ENCODE data around the gene HMG20A.

DNA sequence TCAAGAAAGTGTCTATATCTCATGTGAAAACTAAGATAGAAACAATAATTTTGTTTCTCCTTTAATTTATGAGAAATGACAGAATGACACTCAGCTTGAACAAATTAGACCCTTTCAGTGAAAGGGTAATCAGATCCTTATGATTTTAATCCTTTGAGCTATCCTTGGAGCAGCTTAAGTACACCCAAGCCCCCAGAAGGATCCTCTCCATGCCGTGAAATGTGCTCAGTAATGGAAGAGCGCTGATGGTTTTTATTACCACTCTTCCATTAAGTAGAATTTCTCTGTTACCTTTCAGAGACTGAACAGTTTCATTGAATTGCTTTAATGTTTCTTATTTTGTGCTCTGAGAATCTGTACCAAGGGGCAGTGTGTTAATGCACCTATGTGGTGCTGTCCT is 54.3 kb downstream of the HMG20A start:
- TF ChIP-seq, protein P1, sequence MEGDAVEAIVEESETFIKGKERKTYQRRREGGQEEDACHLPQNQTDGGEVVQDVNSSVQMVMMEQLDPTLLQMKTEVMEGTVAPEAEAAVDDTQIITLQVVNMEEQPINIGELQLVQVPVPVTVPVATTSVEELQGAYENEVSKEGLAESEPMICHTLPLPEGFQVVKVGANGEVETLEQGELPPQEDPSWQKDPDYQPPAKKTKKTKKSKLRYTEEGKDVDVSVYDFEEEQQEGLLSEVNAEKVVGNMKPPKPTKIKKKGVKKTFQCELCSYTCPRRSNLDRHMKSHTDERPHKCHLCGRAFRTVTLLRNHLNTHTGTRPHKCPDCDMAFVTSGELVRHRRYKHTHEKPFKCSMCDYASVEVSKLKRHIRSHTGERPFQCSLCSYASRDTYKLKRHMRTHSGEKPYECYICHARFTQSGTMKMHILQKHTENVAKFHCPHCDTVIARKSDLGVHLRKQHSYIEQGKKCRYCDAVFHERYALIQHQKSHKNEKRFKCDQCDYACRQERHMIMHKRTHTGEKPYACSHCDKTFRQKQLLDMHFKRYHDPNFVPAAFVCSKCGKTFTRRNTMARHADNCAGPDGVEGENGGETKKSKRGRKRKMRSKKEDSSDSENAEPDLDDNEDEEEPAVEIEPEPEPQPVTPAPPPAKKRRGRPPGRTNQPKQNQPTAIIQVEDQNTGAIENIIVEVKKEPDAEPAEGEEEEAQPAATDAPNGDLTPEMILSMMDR (IDR thresholded peaks at IDR 0.05), result no peak
- no peak for TF ChIP-seq POLR2A (IDR thresholded peaks at IDR 0.05)
